Mesodermal cell (in vitro differentiated cells): ENCODE results near the gene RASGRF2.
A peak's percentile ranks its signal among the peaks of the same experiment; 100 is the strongest.

ENCODE experiments used
- H3K27ac ChIP-seq: 2 replicates; pipeline ENCODE4 v1.7.0; 2013; ENCODE audit warnings: mild to moderate bottlenecking, low read depth, low read length, moderate library complexity; ENCODE audit not compliant: severe bottlenecking
- H3K36me3 ChIP-seq: 2 replicates; pipeline ENCODE4 v1.7.1; 2013; ENCODE audit warnings: mild to moderate bottlenecking, low read length, moderate library complexity; ENCODE audit not compliant: control insufficient read depth, insufficient read depth
- H3K4me1 ChIP-seq: one replicate; pipeline ENCODE4 v1.7.1; 2013; ENCODE audit warnings: mild to moderate bottlenecking, low read length; ENCODE audit not compliant: insufficient read depth, control insufficient read depth, poor library complexity, severe bottlenecking
- H3K4me3 ChIP-seq: 2 replicates; pipeline ENCODE4 v1.7.0; 2013; ENCODE audit warnings: low read length, control low read depth, mild to moderate bottlenecking; ENCODE audit not compliant: insufficient read depth, poor library complexity, severe bottlenecking; ENCODE audit errors: extremely low read depth
- H3K9me3 ChIP-seq: 2 replicates; pipeline ENCODE4 v1.7.1; 2013; ENCODE audit warnings: mild to moderate bottlenecking, low read length, moderate library complexity; ENCODE audit not compliant: control insufficient read depth
- WGBS, 2 experiments: methylation state at CpG; one replicate each; pipeline ENCODE4 v1.1.5; 2013; ENCODE audit warnings: missing lambda C conversion rate in 2 of 2; ENCODE audit not compliant: insufficient coverage in 2 of 2; 5-methylcytosine and 5-hydroxymethylcytosine counted together

Gene RASGRF2

GRCh38 chr5:81154725-81155124 is 194.6 kb downstream of the RASGRF2 start:
- no peaks in the 10 kb centered on the region for H3K9me3 ChIP-seq
- H3K36me3 ChIP-seq = no peaks in the 10 kb centered on the region
- no peak overlapping the region for H3K4me3 ChIP-seq
- H3K4me1 ChIP-seq = no peaks in the 10 kb centered on the region
- no peak overlapping the region for H3K27ac ChIP-seq

- H3K36me3 ChIP-seq = no peaks in the 10 kb centered on the region
- WGBS, 2 experiments = 96 to 100% methylated on average over 3 to 5 of the region's 6 CpGs
- no peak overlapping the region for H3K27ac ChIP-seq
- H3K4me1 ChIP-seq = no peaks in the 10 kb centered on the region
- H3K9me3 ChIP-seq = no peaks in the 10 kb centered on the region
- H3K4me3 ChIP-seq = no peak overlapping the region
Observed at GRCh38 chr5:81156732-81157131, 196.6 kb downstream of the RASGRF2 start.

GRCh38 chr5:81161012-81161601 is 200.9 kb downstream of the RASGRF2 start:
- no peak overlapping the region for H3K4me3 ChIP-seq
- H3K4me1 ChIP-seq = peaks cover 5% of the 10 kb centered on the region
- H3K9me3 ChIP-seq = no peaks in the 10 kb centered on the region
- no peaks in the 10 kb centered on the region for H3K36me3 ChIP-seq
- 87 to 90% methylated on average over 4 of the region's 5 CpGs for WGBS, 2 experiments
- no peak overlapping the region for H3K27ac ChIP-seq

GRCh38 chr5:81162501-81162900 is 202.3 kb downstream of the RASGRF2 start:
- no peak overlapping the region for H3K4me3 ChIP-seq
- no peak overlapping the region for H3K27ac ChIP-seq
- H3K4me1 ChIP-seq = peaks cover 8% of the 10 kb centered on the region
- 79 to 90% methylated on average over 4 to 8 of the region's 9 CpGs for WGBS, 2 experiments
- H3K9me3 ChIP-seq = no peaks in the 10 kb centered on the region
- no peaks in the 10 kb centered on the region for H3K36me3 ChIP-seq

GRCh38 chr5:81163651-81164050 is 203.5 kb downstream of the RASGRF2 start:
- WGBS, 2 experiments = 93 to 100% methylated on average over 2 of the region's 3 CpGs
- Histone ChIP-seq H3K4me1 (peaks cover 9% of the 10 kb centered on the region), H3K27ac (no peak overlapping the region), H3K36me3 (no peaks in the 10 kb centered on the region), H3K9me3 (no peaks in the 10 kb centered on the region), H3K4me3 (no peak overlapping the region)

- H3K4me3 ChIP-seq = no peak overlapping the region
- no peak overlapping the region for H3K27ac ChIP-seq
- H3K9me3 ChIP-seq = no peaks in the 10 kb centered on the region
- peaks cover 9% of the 10 kb centered on the region for H3K4me1 ChIP-seq
- 93 to 100% methylated on average over 2 of the region's 2 CpGs for WGBS, 2 experiments
- no peaks in the 10 kb centered on the region for H3K36me3 ChIP-seq
Observed at GRCh38 chr5:81164476-81164875, 204.3 kb downstream of the RASGRF2 start.

GRCh38 chr5:81164936-81165335 is 204.8 kb downstream of the RASGRF2 start:
- no peaks in the 10 kb centered on the region for H3K9me3 ChIP-seq
- H3K27ac ChIP-seq = no peak overlapping the region
- no peaks in the 10 kb centered on the region for H3K36me3 ChIP-seq
- H3K4me3 ChIP-seq = no peak overlapping the region
- H3K4me1 ChIP-seq = peaks cover 9% of the 10 kb centered on the region
- 96 to 98% methylated on average over 8 of the region's 9 CpGs for WGBS, 2 experiments

GRCh38 chr5:81165493-81166119 is 205.4 kb downstream of the RASGRF2 start:
- Histone ChIP-seq H3K4me1 (peaks cover 9% of the 10 kb centered on the region), H3K27ac (no peak overlapping the region), H3K9me3 (no peaks in the 10 kb centered on the region), H3K4me3 (no peak overlapping the region), H3K36me3 (no peaks in the 10 kb centered on the region)
- WGBS, 2 experiments = 35% methylated on average over 3 of the region's 3 CpGs

- 79 to 93% methylated on average over 5 to 6 of the region's 6 CpGs for WGBS, 2 experiments
- Histone ChIP-seq H3K4me3 (no peak overlapping the region), H3K36me3 (no peaks in the 10 kb centered on the region), H3K27ac (no peak overlapping the region), H3K9me3 (no peaks in the 10 kb centered on the region), H3K4me1 (peaks cover 9% of the 10 kb centered on the region)
Observed at GRCh38 chr5:81166430-81166829, 206.3 kb downstream of the RASGRF2 start.

GRCh38 chr5:81167078-81167477 is 206.9 kb downstream of the RASGRF2 start:
- H3K4me3 ChIP-seq = no peak overlapping the region
- no peaks in the 10 kb centered on the region for H3K9me3 ChIP-seq
- no peaks in the 10 kb centered on the region for H3K36me3 ChIP-seq
- H3K27ac ChIP-seq = peak overlapping the region; percentile 92
- 82 to 95% methylated on average over 3 to 4 of the region's 4 CpGs for WGBS, 2 experiments
- H3K4me1 ChIP-seq = peaks cover 9% of the 10 kb centered on the region

GRCh38 chr5:81167544-81167943 is 207.4 kb downstream of the RASGRF2 start:
- Histone ChIP-seq H3K4me1 (peaks cover 9% of the 10 kb centered on the region), H3K4me3 (no peak overlapping the region), H3K9me3 (no peaks in the 10 kb centered on the region), H3K27ac (peak overlapping the region; percentile 92), H3K36me3 (no peaks in the 10 kb centered on the region)
- 63 to 64% methylated on average over 7 to 8 of the region's 8 CpGs for WGBS, 2 experiments
